ENCODE results near the gene NRG2.

DNA sequence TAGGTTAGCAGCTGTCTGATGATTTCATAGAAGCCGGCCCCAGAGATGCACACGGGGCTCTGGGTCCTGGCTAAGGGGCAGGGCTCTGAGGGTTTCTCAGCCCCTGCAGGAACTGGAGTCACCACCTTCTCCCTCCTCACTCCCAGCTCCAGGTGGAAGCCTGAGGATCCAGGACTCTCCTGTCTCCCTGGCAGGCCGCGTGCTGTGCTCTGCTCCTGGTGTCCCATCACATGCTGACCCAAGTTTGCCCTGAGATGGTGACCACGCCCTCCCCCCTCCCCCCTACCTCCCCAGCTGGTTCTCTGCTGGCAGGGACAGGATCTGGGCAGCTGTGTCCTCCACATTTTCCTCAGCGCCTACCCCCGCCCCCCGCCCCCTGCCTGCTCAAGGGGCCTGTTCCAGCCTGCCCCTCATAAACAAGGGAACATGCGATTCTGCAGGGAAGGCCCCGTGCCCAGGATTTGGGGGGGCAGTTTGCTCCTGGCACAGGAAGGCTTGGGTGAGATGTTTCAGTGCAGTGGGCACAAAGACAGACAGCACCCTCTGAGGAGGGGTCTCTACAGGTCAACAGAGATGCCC, 160.0 kb downstream of the NRG2 start:
- TF ChIP-seq, protein P1, sequence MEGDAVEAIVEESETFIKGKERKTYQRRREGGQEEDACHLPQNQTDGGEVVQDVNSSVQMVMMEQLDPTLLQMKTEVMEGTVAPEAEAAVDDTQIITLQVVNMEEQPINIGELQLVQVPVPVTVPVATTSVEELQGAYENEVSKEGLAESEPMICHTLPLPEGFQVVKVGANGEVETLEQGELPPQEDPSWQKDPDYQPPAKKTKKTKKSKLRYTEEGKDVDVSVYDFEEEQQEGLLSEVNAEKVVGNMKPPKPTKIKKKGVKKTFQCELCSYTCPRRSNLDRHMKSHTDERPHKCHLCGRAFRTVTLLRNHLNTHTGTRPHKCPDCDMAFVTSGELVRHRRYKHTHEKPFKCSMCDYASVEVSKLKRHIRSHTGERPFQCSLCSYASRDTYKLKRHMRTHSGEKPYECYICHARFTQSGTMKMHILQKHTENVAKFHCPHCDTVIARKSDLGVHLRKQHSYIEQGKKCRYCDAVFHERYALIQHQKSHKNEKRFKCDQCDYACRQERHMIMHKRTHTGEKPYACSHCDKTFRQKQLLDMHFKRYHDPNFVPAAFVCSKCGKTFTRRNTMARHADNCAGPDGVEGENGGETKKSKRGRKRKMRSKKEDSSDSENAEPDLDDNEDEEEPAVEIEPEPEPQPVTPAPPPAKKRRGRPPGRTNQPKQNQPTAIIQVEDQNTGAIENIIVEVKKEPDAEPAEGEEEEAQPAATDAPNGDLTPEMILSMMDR (IDR thresholded peaks at IDR 0.05): no peak
- no peak for TF ChIP-seq ZFX (IDR thresholded peaks at IDR 0.05; ENCODE audit: borderline replicate concordance)

Data from 22Rv1 (cell line).